LNCaP clone FGC (cell line): ENCODE measurements around the gene FRMPD4.

Experiments used
- DNase-seq: peaks from one replicate; pipeline ENCODE4 v3.0.0-alpha.2; 2011; ENCODE audit warnings: low read depth
- H3K4me3 ChIP-seq: 2 replicates; pipeline ENCODE4 v1.5.1; 2011; ENCODE audit warnings: mild to moderate bottlenecking, low read depth, low read length, control low read depth
- TF ChIP-seq, protein P1 (sequence below): IDR thresholded peaks from 2 replicates; pipeline ENCODE4 v1.5.1; 2012; ENCODE audit warnings: mild to moderate bottlenecking; ENCODE audit not compliant: control insufficient read depth, insufficient read depth; ENCODE audit errors: extremely low read depth

Gene FRMPD4

DNA sequence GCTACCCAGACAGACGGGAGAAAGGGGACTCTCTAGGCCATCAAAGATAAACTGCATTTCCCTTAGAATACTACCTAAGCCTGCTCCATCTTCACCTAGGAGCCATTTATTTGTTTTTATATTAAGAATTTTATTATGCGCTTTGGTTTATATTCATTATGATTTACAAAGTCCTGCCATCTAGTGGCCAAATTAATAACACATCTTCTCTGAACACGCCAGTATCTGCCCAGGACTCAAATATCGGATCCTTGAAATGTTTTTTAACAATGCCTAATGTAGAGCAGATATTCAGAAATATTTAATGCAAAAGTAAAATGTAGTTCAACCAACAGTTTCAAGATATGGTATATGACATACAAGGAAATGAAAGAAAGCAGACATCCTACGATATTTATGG is 632.2 kb downstream of the FRMPD4 start:
- no peak for DNase-seq
- no peak overlapping the region for H3K4me3 ChIP-seq
- TF ChIP-seq, protein P1, sequence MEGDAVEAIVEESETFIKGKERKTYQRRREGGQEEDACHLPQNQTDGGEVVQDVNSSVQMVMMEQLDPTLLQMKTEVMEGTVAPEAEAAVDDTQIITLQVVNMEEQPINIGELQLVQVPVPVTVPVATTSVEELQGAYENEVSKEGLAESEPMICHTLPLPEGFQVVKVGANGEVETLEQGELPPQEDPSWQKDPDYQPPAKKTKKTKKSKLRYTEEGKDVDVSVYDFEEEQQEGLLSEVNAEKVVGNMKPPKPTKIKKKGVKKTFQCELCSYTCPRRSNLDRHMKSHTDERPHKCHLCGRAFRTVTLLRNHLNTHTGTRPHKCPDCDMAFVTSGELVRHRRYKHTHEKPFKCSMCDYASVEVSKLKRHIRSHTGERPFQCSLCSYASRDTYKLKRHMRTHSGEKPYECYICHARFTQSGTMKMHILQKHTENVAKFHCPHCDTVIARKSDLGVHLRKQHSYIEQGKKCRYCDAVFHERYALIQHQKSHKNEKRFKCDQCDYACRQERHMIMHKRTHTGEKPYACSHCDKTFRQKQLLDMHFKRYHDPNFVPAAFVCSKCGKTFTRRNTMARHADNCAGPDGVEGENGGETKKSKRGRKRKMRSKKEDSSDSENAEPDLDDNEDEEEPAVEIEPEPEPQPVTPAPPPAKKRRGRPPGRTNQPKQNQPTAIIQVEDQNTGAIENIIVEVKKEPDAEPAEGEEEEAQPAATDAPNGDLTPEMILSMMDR: peak; percentile 45

DNA sequence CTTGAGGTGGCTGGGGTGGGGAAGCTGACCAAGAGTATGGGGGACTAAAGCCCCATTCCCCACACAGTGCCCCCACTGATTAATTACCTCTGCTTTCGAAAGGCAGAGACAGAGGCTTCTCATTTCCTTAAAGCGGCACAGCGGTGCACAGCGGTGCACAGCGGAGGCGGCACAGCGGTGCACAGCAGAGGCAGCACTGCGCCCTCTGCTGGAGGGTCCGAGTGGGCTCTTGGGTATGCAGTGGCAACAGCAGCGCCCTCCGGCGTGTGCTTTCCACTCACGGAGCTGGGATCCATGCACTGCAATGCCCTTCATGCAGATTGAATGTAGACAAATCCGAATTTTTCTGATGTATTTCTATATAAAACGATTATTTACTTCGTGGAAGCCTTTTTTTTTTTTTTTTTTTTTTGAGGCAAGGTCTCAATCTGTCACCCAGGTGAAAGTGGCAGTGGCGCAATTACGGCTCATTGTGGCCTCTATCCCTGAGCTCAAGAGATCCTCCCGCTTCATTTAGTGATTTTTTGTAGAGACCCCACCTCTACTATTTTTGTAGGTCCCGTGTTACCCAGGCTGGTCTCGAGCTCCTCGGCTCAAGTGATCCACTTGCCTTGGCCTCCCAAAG is 633.3 kb downstream of the FRMPD4 start:
- no peak overlapping the region for H3K4me3 ChIP-seq
- DNase-seq: no peak
- TF ChIP-seq, protein P1: peak; percentile 94
